OCI-LY7 (cell line): ENCODE data around the gene TGM2. TPM values are rescaled to one million over a fixed set of nuclear protein-coding genes. Genes with fewer than 3 reads are reported as not detected.

Experiments used
- BruUV-seq: library from RNA; stranded (reverse); fragments of 400-500 nt; replicated peaks from 2 replicates; lab custom pipeline; 2021; lab: Mats Ljungman, UMichigan
- CTCF ChIA-PET: fragments of 300-600 bp; sonication (Branson Sonifier 250); formaldehyde crosslinking; loops from one replicate; lab custom pipeline; 2022; ENCODE audit warnings: antibody characterized with exemption; ENCODE audit not compliant: unreplicated experiment; lab: Charles Lee
- POLR2A ChIA-PET: fragments of 300-600 bp; sonication (Branson Sonifier 250); formaldehyde crosslinking; loops from one replicate; lab custom pipeline; 2022; ENCODE audit warnings: antibody characterized with exemption; lab: Charles Lee
- DNase-seq: peaks from one replicate; pipeline ENCODE4 v3.0.0-alpha.2; 2015; ENCODE audit warnings: low spot score
- H2AFZ ChIP-seq: fragments of 200-600 bp; sonication (generic), shearing (Covaris generic); 2 replicates; pipeline ENCODE4 v1.6.1; 2014; ENCODE audit warnings: mild to moderate bottlenecking, antibody characterized with exemption, low read length, moderate library complexity
- H3K27ac ChIP-seq: fragments of 200-600 bp; sonication (generic); 2 replicates; pipeline ENCODE4 v1.5.1; 2014; ENCODE audit warnings: mixed run types, low read depth, mild to moderate bottlenecking, moderate library complexity, low read length, inconsistent platforms; ENCODE audit not compliant: poor library complexity, severe bottlenecking
- H3K36me3 ChIP-seq: fragments of 200-600 bp; sonication (generic); 2 replicates; pipeline ENCODE4 v1.6.1; 2014; ENCODE audit warnings: mild to moderate bottlenecking, antibody characterized with exemption, low read length, moderate library complexity, mixed read lengths; ENCODE audit not compliant: insufficient read depth
- H3K4me1 ChIP-seq: fragments of 200-600 bp; sonication (generic); 2 replicates; pipeline ENCODE4 v1.5.1; 2014; ENCODE audit warnings: mild to moderate bottlenecking, low read length; ENCODE audit not compliant: insufficient read depth, poor library complexity, severe bottlenecking
- H3K4me2 ChIP-seq: fragments of 200-600 bp; sonication (generic); 2 replicates; pipeline ENCODE4 v1.6.1; 2014; ENCODE audit warnings: mild to moderate bottlenecking, low read length
- H3K4me3 ChIP-seq: fragments of 200-600 bp; sonication (generic); 2 replicates; pipeline ENCODE4 v1.5.1; 2014; ENCODE audit warnings: mild to moderate bottlenecking, low read depth, low read length; ENCODE audit not compliant: poor library complexity, severe bottlenecking
- H3K79me2 ChIP-seq: fragments of 200-600 bp; sonication (generic); 2 replicates; pipeline ENCODE4 v1.6.1; 2016; ENCODE audit warnings: low read depth, mild to moderate bottlenecking, low read length, moderate library complexity, mixed read lengths; ENCODE audit not compliant: insufficient read depth
- H3K9me2 ChIP-seq: fragments of 200-600 bp; sonication (generic); 2 replicates; pipeline ENCODE4 v1.6.1; 2016; ENCODE audit warnings: mild to moderate bottlenecking, low read length, mixed read lengths; ENCODE audit not compliant: insufficient read depth
- H3K9me3 ChIP-seq: fragments of 200-600 bp; sonication (generic); 2 replicates; pipeline ENCODE4 v1.6.1; 2014; ENCODE audit warnings: mild to moderate bottlenecking, mixed run types, low read length, mixed read lengths
- H4K20me1 ChIP-seq: fragments of 200-600 bp; sonication (generic); 2 replicates; pipeline ENCODE4 v1.6.1; 2014; ENCODE audit warnings: mild to moderate bottlenecking, antibody characterized with exemption, low read length, moderate library complexity, mixed read lengths; ENCODE audit not compliant: insufficient read depth
- CTCF ChIP-seq: fragments of 200-600 bp; sonication (generic); conservative IDR thresholded peaks from 2 replicates; pipeline ENCODE4 v1.5.1; 2014; ENCODE audit warnings: mild to moderate bottlenecking, antibody characterized with exemption, low read length, moderate library complexity, mixed read lengths
- EZH2phosphoT487 ChIP-seq: fragments of 200-600 bp; sonication (generic); IDR thresholded peaks from 2 replicates; pipeline ENCODE4 v1.6.1; 2018; ENCODE audit warnings: low read depth, borderline replicate concordance, mild to moderate bottlenecking, mixed run types, antibody characterized with exemption, low read length, moderate library complexity, mixed read lengths
- intact Hi-C: fragments of 100-400 bp; cut with micrococcal nuclease; formaldehyde crosslinking; loops from one replicate; pipeline ENCODE4 v1.10.0; 2022; ENCODE audit not compliant: unreplicated experiment
- total RNA-seq, 2 experiments: library from RNA; depleted of rRNA in 1 of 2; stranded (reverse); fragments of >200 nt in 1 of 2; shearing (Covaris generic) in 1 of 2; gene quantifications; 2 replicates each; pipeline ENCODE4 v1.2.3, GENCODE V29; 2014 to 2022

Gene TGM2
- total RNA-seq, 2 experiments from 2014 or later, result not detected

- peaks cover 43% of the 10 kb centered on the region for H3K4me1 ChIP-seq
- TF ChIP-seq CTCF (no peak), EZH2phosphoT487 (no peak)
- H3K36me3 ChIP-seq, result peaks cover 58% of the 10 kb centered on the region
- H2AFZ ChIP-seq, result no peak overlapping the region
- intact Hi-C loops, result no loop called here
- no TSS peak for BruUV-seq
- ChIA-PET CTCF (interaction anchor here (0.6 kb wide), 1 partner anchor 780 kb away, joined by 3 read pairs; no protein-coding TSS in a partner anchor), POLR2A (interaction anchor here (1.4 to 1.6 kb wide), 2 partner anchors 17 kb away, joined by 4 read pairs; no protein-coding TSS in a partner anchor)
- H3K9me3 ChIP-seq, result no peaks in the 10 kb centered on the region
- no peaks in the 10 kb centered on the region for H4K20me1 ChIP-seq
- H3K4me2 ChIP-seq, result no peak overlapping the region
- DNase-seq, result no peak
- no peak overlapping the region for H3K27ac ChIP-seq
- no peak overlapping the region for H3K4me3 ChIP-seq
- H3K79me2 ChIP-seq, result no peaks in the 10 kb centered on the region
- no peaks in the 10 kb centered on the region for H3K9me2 ChIP-seq
Measured at GRCh38 chr20:38092915-38093314, 72.2 kb downstream of the TGM2 start.

GRCh38 chr20:38092260-38092857, 72.7 kb downstream of the TGM2 start:
- CTCF ChIA-PET, result interaction anchor here (0.6 kb wide), 1 partner anchor 781 kb away, joined by 3 read pairs; no protein-coding TSS in a partner anchor
- intact Hi-C loops, result no loop called here

More at GRCh38 chr20:38092260-38092857, 72.7 kb downstream of the TGM2 start:
- Histone ChIP-seq H3K27ac (peak overlapping the region; percentile 60), H4K20me1 (no peaks in the 10 kb centered on the region), H3K9me3 (no peaks in the 10 kb centered on the region), H3K4me3 (peak overlapping the region; percentile 18), H3K36me3 (peaks cover 64% of the 10 kb centered on the region), H3K4me2 (peak overlapping the region; percentile 61; the same call in 1 of the 2 replicates), H2AFZ (no peak overlapping the region), H3K4me1 (peaks cover 43% of the 10 kb centered on the region), H3K79me2 (no peaks in the 10 kb centered on the region), H3K9me2 (no peaks in the 10 kb centered on the region)
- POLR2A ChIA-PET, result interaction anchor here (1.6 kb wide), 1 partner anchor 18 kb away, joined by 4 read pairs; no protein-coding TSS in a partner anchor
- TF ChIP-seq CTCF, result no peak
- no peak for TF ChIP-seq EZH2phosphoT487
- DNase-seq, result no peak
- BruUV-seq, result no TSS peak
